GM21390 (cell line): Measurements from ENCODE around the gene NDEL1.

Source experiments
- ATAC-seq: cut with Tn5 transposase; IDR thresholded peaks from one replicate; pipeline ENCODE4 v1.9.1; 2021; ENCODE audit not compliant: unreplicated experiment

NDEL1 gene

GRCh38 chr17:8455665-8456209 lies 20.1 kb downstream of the NDEL1 start:
- ATAC-seq, result no peak

GRCh38 chr17:8458128-8458527 lies 22.4 kb downstream of the NDEL1 start:
- ATAC-seq, result no peak

DNA sequence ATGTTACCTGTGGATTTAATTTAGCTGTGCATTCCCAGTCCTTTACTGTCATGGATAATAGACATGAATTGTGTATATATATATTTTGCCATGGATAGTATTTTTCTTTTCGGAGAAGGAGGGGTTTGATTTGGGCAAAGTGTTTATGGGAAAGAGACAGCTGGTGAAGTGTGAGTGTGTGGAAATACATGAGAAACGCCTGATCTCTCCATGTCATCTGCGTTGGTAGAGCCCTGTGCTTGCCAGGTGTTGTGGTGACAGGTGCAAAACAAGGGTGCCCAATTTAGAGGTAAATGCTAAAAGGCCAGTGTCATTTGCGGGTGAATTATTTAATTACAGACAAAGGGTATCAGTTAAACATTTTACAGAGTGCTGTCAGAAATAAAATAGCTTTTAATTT lies 23.4 kb downstream of the NDEL1 start:
- ATAC-seq, result no peak

DNA sequence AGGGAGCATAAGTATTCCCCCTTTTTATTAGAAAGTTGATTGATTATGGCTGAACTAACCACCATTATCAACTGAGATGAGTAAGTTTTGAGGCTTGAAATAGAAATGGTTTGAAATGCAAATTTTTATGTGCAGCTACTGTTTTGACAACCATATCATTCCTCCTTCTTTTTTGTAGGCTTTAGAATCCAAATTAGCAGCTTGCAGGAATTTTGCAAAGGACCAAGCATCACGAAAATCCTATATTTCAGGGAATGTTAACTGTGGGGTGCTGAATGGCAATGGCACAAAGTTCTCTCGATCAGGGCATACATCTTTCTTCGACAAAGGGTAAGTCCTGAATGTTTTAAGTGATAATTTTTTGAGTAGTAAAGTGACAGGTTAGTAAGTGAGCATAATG lies 24.1 kb downstream of the NDEL1 start:
- ATAC-seq, result no peak

DNA sequence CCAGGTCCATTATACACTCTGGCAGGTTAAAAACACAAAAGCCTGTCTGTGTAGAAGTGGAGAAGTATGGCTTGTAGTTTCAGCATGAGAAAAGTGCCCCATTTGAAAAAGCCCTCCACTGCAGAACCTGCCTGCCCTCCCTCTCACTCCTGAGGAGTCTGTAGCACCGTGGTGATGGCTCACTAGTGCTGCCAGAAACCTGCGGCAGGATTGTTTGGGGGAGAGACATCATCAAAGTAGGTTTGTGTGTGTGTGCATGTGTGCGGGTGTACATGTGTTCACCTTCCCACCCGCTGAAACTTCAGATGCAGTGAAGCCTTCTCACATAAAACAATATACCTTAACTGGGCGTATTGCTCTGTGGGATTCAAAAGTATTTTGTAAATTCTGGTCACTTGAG lies 26.9 kb downstream of the NDEL1 start:
- no peak for ATAC-seq

DNA sequence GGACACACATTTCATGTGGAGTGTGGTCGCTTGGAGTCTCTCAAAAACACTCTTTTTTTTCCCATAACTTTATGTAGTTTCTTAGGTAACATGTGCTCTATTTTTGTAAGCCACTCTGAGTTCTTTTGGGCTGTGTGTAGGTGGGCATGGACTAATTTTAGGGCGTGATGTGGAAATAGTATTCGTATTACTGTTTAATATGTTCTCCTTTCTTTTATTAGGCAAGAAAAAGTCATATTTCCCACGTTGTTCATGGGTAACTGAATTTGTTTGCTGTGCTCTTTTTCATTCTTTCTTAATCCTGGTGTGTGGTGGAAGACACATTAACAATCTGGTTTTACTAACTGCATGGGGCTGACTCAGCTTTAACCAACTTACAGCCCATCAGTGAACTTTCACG lies 27.4 kb downstream of the NDEL1 start:
- no peak for ATAC-seq

GRCh38 chr17:8464941-8465340 lies 29.3 kb downstream of the NDEL1 start:
- ATAC-seq, result no peak

DNA sequence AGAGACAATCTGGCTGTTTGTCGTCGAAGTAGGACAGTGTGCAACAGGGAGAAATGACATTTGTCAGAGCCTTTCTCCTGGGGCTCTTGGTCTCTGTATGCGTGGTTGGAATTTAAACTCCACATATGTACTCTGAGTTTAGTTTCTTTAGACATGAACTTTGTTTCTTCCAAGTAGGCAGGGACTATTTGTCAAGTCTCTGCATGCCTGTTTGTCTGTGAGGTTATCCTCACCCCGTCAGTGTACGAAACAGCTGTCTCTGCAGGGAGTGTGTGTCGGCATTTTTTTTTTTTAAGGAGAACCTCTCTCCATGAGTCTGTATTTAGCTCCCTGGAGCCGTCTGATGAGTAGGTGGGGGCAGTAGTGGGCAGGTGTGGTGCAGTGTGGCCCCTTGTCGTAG lies 29.7 kb downstream of the NDEL1 start:
- ATAC-seq, result no peak

- ATAC-seq, result no peak
Measured at GRCh38 chr17:8465759-8466158, 30.1 kb downstream of the NDEL1 start.

DNA sequence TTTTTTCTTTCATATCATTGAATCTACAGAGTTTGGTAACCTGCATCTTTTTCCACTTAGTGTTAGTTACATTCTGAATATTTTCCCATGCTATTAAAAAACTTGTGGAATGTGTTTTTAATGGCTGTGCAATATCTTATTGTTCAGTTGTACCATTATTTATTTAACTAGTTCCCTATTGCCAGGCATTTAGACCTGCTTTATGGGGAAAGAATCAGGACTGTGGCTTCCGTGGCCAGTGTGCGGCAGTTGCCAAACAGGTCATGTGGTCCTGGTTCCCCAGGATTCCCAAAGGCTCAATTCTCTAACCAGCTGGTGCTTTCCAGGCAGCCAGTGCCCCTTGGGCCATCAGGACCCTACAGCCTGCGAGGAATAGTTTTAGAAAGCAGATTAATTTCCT lies 30.8 kb downstream of the NDEL1 start:
- no peak for ATAC-seq

DNA sequence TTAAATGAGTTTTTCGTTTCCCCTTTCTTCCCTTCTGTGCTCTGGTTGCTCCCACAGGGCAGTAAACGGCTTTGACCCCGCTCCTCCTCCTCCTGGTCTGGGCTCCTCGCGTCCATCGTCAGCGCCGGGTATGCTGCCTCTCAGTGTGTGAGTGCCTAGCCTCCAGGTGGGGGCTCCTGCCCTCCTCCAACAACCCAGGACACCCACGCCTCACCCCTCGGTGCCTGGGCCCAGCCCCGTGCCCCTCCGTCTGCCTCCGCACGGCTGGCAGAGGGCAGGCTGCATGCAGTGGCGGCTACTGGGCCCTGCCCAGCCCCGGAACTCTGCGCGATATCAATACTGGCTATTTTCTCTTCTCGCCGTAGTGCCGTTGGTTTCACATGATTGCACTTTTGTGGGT lies 31.2 kb downstream of the NDEL1 start:
- no peak for ATAC-seq

- no peak for ATAC-seq
Measured at GRCh38 chr17:8467527-8467926, 31.8 kb downstream of the NDEL1 start.

GRCh38 chr17:8468127-8468526 lies 32.4 kb downstream of the NDEL1 start:
- ATAC-seq, result no peak

DNA sequence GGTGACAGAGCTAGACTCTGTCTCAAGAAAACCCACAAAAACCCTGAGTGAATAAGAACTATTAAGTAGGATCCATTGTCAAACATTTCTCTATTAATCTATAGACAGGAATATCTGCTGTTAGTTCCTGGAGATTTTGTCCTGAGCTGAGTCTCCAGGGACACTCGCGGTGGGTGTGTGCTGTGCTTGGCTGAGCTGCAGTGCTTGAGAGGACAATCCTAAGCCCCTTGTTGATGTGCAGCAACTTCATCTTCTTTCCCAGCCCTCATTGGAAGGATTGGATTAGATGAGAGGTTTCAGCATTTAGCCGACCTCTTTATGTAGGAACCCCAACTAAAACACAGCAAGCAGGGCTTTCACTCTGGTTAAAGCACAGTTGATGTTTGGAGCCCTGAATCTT lies 33.3 kb downstream of the NDEL1 start:
- ATAC-seq, result no peak

DNA sequence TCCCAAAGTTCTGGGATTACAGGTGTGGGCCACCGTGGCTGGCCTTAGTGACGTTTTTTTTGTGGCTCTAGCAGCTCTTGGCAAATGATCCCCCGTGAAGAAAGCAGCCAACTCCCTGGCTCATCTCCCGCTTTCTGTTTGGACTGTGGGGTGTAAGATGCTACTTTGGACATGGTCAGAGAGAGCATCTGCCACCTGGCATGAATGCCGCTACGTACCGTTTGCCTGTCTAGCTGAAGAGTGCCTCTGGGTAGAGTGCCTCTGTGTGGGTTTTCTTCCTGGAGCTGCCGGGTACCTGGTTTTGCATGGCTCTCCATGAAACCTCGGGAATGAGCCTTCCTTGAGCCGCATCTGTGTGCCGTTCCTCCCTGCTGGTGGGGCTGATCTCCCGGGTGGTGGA lies 34.3 kb downstream of the NDEL1 start:
- no peak for ATAC-seq

- no peak for ATAC-seq
Measured at GRCh38 chr17:8470447-8471047, 34.9 kb downstream of the NDEL1 start.

- ATAC-seq, result no peak
Measured at GRCh38 chr17:8472663-8473062, 37.0 kb downstream of the NDEL1 start.

DNA sequence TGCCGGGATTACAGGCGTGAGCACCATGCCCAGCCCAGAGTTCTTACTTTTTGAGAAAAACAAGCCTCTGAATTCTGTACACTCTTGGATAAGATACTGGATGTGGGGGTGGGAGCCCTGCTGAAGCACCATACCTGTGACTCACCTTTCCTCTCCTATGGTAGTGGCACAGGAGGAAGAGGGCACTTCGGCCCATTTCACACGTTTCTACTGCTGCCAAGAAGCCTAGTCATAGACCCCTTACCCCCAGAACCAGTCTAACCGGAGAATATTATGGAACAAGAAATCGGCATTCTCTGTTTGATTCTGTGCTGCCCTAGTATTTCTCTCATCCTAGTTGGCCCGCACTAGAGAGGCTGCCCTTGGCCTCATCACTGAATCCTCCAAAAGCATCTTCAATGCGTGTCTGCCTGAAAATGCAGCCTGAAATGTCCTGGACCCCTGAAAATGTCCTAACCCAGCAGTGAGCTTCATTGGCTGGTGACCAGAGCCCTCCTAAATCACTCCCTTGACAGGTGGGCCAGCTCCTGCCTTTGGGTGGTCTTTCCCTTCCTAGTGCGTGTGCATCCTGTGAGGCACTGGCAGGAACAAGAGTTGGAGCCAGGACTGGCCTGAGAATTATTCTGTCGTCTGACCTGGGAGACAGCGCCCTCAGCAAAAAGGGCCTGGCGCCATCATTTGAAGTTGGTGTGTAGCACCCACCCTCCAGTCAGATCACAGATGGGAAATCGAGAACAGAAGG lies 37.9 kb downstream of the NDEL1 start:
- no peak for ATAC-seq

DNA sequence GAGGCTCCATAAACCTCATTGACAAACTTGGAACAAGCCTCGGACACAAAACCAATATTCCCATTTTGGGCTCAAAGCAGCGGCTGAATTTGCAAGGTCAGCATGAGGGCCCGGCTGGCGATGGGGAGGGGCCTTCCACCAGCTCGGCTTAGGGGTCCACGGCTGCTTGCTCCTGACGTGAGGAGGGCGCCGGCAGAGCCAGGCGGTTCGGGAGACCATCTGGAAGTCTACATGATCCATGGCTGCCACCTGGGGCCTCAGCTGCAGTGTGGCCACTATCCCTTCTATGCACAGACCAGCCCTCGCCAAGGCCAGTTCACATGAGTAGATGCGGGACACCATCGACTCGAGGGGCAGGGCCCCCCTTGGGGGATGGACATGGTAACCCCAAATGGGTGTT lies 39.1 kb downstream of the NDEL1 start:
- ATAC-seq, result no peak

GRCh38 chr17:8475227-8475626 lies 39.5 kb downstream of the NDEL1 start:
- ATAC-seq, result no peak

- ATAC-seq, result no peak
Measured at GRCh38 chr17:8475781-8476180, 40.1 kb downstream of the NDEL1 start.

- no peak for ATAC-seq
Measured at GRCh38 chr17:8476741-8477140, 41.1 kb downstream of the NDEL1 start.

GRCh38 chr17:8477171-8477570 lies 41.5 kb downstream of the NDEL1 start:
- ATAC-seq, result no peak
